Upper lobe of right lung (tissue), 1 donor: ENCODE results near the gene HLA-B. TPM values are rescaled to one million over a fixed set of nuclear protein-coding genes. Genes with fewer than 3 reads are reported as not detected.

Experiments used
- ATAC-seq: fragments of 200-7000 bp; cut with Tn5 transposase; one replicate; pipeline ENCODE4 v1.9.1; 2020; ENCODE audit warnings: mild to moderate bottlenecking, moderate library complexity
- DNase-seq: peaks from one replicate; pipeline ENCODE4 v3.0.0-alpha.2; 2020
- H3K27ac ChIP-seq: fragments of 200-600 bp; one replicate; pipeline ENCODE4 v1.8.0; 2022
- H3K27me3 ChIP-seq: fragments of 200-600 bp; one replicate; pipeline ENCODE4 v1.8.0; 2022; ENCODE audit warnings: mild to moderate bottlenecking
- H3K36me3 ChIP-seq: fragments of 200-600 bp; one replicate; pipeline ENCODE4 v1.8.0; 2022
- H3K4me1 ChIP-seq: fragments of 200-600 bp; one replicate; pipeline ENCODE4 v1.8.0; 2022
- H3K4me3 ChIP-seq: fragments of 200-600 bp; one replicate; pipeline ENCODE4 v1.8.0; 2022; ENCODE audit warnings: mild to moderate bottlenecking
- H3K9me3 ChIP-seq: fragments of 200-600 bp; one replicate; pipeline ENCODE4 v1.8.0; 2022
- intact Hi-C: fragments of 100-400 bp; cut with DNase I; formaldehyde crosslinking; loops from one replicate; pipeline ENCODE4 v1.11.0; 2022
- total RNA-seq: library from RNA; stranded (reverse); fragmentation: NEBNext Ultra II Directional; extraction: Animal tissue kit (Norgen Biotek cat#: 25700); gene quantifications from one replicate; pipeline ENCODE4 v1.2.1, GENCODE V29; 2021
- TF ChIP-seq, protein P1 (sequence below): fragments of 200-600 bp; IDR thresholded peaks from one replicate; pipeline ENCODE4 v1.8.0; 2022; ENCODE audit warnings: antibody characterized with exemption
- donor health status: DM: no; HTN: yes; CAD: no; lungs with severe emphysema.

Gene HLA-B
- total RNA-seq, 1 donor from 2014 or later = 2,632 TPM

DNA sequence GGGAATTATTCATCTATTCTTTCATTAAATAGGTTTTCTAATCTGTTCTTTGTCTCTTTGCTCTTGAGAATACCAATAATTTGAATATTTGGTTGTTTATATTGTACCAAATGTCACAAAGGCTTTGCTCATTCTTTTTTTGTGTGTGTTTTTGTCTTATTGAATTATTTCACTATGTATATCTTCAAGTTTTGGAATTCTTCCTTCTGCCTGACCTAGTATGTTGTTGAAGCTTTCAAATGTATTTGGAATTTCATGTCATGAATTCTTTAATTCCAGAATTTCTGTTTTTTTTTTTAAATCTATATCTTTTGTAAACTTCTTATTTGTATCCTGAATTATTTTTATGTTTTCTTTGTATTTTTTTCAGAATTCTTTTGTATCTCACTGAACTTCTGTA is 16.8 kb downstream of the HLA-B start:
- no peak overlapping the region for H3K27ac ChIP-seq
- no peak overlapping the region for H3K4me3 ChIP-seq
- no peaks in the 10 kb centered on the region for H3K9me3 ChIP-seq
- no peaks in the 10 kb centered on the region for H3K27me3 ChIP-seq
- no peaks in the 10 kb centered on the region for H3K36me3 ChIP-seq
- no peaks in the 10 kb centered on the region for H3K4me1 ChIP-seq
- intact Hi-C loops = no loop called here
- no peak for ATAC-seq
- TF ChIP-seq, protein P1, sequence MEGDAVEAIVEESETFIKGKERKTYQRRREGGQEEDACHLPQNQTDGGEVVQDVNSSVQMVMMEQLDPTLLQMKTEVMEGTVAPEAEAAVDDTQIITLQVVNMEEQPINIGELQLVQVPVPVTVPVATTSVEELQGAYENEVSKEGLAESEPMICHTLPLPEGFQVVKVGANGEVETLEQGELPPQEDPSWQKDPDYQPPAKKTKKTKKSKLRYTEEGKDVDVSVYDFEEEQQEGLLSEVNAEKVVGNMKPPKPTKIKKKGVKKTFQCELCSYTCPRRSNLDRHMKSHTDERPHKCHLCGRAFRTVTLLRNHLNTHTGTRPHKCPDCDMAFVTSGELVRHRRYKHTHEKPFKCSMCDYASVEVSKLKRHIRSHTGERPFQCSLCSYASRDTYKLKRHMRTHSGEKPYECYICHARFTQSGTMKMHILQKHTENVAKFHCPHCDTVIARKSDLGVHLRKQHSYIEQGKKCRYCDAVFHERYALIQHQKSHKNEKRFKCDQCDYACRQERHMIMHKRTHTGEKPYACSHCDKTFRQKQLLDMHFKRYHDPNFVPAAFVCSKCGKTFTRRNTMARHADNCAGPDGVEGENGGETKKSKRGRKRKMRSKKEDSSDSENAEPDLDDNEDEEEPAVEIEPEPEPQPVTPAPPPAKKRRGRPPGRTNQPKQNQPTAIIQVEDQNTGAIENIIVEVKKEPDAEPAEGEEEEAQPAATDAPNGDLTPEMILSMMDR = no peak
- DNase-seq = no peak

DNA sequence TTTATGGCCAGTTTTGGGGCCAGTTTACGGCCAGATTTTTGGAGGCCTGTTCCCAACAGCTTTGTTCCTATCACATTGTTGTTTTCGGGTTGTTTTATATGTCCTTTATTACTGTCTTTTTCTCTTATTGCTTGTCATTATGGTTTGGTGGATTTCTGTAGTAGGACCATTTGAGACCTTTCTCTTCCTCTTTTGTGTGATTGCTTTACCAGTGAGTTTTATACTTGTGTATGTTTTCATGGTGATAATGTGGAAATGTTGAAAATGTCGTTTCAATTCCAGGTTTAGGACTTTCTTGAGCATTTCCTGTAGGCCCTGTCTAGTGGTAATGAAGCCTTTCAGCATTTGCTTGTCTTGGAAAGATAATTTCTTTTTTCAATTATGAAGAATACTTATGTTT is 17.8 kb downstream of the HLA-B start:
- Histone ChIP-seq H3K36me3 (no peaks in the 10 kb centered on the region), H3K4me3 (no peak overlapping the region), H3K4me1 (no peaks in the 10 kb centered on the region), H3K27me3 (no peaks in the 10 kb centered on the region), H3K27ac (no peak overlapping the region), H3K9me3 (no peaks in the 10 kb centered on the region)
- ATAC-seq (no peak), DNase-seq (no peak)
- intact Hi-C loops = no loop called here
- TF ChIP-seq, protein P1 = no peak

DNA sequence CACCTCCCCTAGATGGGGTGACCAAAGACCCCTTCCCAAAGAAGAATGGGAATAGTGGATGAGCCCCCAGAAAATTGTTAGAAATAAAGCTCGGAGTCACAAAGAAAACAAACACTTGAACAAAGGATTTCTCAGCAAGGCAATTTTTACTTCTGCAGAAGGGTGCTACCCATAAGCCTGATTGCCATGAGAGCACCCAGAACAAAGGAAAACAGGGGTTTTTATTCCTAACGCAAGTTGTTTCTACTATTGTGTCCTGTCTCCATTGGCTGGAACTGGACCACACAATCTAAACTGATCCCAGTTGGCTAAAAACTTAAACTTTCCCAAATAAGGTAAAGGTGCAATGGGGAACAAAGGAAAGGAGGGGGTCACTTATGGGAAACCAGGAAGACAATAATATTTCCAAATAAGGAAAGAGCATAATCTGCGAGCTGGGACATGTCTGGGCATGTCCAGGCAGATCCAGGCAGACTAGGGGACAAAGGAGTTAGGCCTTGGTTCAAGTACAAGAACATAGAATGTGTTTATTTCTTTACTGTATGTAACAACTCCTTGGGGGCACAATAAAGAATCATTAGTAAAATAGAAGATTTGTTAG is 20.0 kb downstream of the HLA-B start:
- TF ChIP-seq, protein P1 = no peak
- H3K27me3 ChIP-seq = no peaks in the 10 kb centered on the region
- H3K4me3 ChIP-seq = no peak overlapping the region
- no peaks in the 10 kb centered on the region for H3K36me3 ChIP-seq
- H3K9me3 ChIP-seq = no peaks in the 10 kb centered on the region
- no peak for DNase-seq
- H3K4me1 ChIP-seq = no peaks in the 10 kb centered on the region
- no peak overlapping the region for H3K27ac ChIP-seq
- no peak for ATAC-seq
- intact Hi-C loops = no loop called here

DNA sequence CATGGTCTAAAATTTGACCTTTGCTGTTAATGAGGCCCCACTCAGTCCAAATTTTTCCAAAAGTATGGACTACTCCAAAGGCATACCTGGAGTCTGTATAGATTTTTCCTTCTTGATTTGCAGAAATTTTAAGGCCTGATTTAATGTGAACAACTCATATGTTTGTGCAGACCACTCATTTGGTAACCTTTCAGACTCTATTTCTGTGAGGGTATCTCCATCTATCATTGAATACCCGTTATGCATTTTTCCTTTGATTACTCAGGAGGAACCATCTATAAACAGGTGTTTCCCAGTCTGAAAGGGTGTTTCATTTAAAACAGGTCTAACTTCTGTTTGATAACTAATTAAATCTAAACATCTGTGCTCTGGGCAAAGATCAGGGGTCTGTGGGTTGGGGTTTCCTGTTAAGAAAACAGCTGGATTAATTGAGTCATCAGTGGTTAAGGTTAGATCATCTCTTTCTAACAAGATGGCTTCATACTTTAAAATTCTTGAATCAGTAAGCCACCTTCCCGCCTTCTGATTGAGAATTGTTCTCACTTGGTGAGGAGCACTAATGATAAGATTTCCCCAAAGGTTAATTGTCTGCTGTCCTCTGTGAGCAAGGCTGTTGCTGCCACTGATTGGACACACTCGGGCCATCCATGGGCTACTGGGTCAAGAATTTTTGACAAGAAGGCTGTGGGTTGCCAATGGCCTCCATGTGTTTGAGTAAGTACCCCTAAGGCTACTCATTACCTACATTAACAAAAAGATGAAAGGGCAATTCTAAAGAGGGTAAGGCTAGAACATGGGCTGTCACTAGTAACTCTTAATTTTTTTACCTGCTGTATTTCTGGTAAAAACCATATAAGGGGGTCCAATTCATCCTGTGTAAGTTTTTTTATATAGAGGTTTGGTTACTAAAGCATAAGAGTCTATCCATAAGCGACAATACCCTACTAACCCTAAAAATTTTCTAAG is 24.1 kb downstream of the HLA-B start:
- Histone ChIP-seq H3K36me3 (no peaks in the 10 kb centered on the region), H3K4me1 (no peaks in the 10 kb centered on the region), H3K27me3 (no peaks in the 10 kb centered on the region), H3K9me3 (no peaks in the 10 kb centered on the region), H3K27ac (no peak overlapping the region), H3K4me3 (no peak overlapping the region)
- ATAC-seq = no peak
- DNase-seq = no peak
- TF ChIP-seq, protein P1 = no peak
- intact Hi-C loops = no loop called here

DNA sequence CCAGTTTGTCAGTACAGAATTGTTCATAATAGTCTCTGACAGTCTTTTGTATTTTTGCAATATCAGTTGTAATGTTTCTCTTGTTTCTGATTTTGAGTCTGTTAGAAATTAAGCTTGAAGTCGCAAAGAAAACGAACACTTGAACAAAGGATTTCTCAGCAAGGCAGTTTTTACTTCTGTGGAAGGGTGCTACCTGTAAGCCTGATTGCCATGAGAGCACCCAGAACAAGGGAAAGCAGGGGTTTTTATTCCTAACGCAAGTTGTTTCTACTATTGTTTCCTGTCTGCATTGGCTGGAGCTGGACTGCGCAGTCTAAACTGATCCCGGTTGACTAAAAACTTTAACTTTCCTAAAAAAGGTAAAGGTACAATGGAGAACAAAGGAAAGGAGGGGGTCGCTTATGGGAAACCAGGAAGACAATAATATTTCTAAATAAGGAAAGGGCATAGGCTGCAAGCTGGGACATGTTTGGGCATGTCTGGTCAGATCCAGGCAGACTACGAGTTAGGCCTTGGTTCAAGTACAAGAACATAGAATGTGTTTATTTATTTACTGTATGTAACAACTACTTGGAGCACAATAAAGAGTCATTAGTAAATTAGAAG is 28.5 kb downstream of the HLA-B start:
- no peak for DNase-seq
- ATAC-seq = no peak
- Histone ChIP-seq H3K27ac (no peak overlapping the region), H3K4me1 (no peaks in the 10 kb centered on the region), H3K36me3 (no peaks in the 10 kb centered on the region), H3K9me3 (no peaks in the 10 kb centered on the region), H3K4me3 (no peak overlapping the region), H3K27me3 (no peaks in the 10 kb centered on the region)
- TF ChIP-seq, protein P1 = no peak
- intact Hi-C loops = no loop called here
